T-helper 1 cell treated with Interleukin-12 subunit alpha and Interleukin-12 subunit beta and Interleukin-4 antibody, amounts not matched to agents 30 ng/mL and 1 ng/mL, for 36 hours (primary cell): ENCODE measurements around the gene DST. TPM values are rescaled to one million over a fixed set of nuclear protein-coding genes. Genes with fewer than 3 reads are reported as not detected.
"Not testable (repeated sequence)": the region's sequence is repeated elsewhere in the genome, so short reads cannot be mapped to it uniquely, and the experiment has no call there.

Experiments used
- intact Hi-C: fragments of 100-400 bp; cut with micrococcal nuclease; formaldehyde crosslinking; loops from one replicate; pipeline ENCODE4 v1.15.1; 2024
- total RNA-seq: library from RNA; stranded (reverse); gene quantifications from 2 replicates; pipeline ENCODE4 v1.2.3, GENCODE V29; 2022

The DST gene
- total RNA-seq, 1 donor from 2014 or later = 13.0 TPM

DNA sequence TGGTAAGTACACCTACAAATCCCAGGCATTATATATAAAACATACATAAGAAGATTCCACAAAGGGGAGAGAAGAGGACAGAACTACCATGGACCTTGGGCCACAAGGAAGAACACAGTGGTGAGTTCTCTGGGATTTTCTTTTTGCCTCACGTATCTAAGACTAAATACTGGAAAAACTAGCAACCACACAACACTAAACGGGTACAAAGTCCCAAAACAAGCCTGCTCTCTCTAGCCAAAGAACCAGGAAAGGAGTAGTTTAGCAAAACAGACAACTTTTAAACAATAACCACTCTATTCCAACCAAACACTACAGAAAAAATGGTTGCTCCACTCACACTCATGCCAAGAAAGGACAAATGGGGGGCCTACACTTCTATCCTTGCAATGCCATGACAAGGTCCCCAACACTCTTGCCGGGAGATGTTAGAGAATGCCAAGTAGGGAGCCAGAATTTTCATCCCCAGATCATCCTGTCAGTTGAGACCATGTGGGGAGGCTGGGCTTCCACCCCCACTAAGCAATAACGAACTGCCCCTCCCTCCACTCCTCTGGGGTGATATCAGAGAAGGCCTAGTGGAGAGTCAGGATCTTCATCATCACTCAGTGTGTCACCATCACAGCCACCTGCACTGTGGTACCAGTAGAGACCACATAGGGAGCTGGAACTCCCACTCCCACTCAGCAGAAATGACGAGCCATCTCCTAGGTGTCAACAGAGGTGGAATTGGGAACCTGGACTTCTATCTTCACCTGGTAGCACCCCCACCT lies 123.5 kb downstream of the DST start:
- intact Hi-C loops = loop anchor here (10.0 kb wide), 1 partner anchor 1644 kb away; no protein-coding TSS in a partner anchor

GRCh38 chr6:56517155-56517745 lies 125.4 kb downstream of the DST start:
- intact Hi-C loops = loop anchor here (10.0 kb wide), 1 partner anchor 1642 kb away; no protein-coding TSS in a partner anchor

DNA sequence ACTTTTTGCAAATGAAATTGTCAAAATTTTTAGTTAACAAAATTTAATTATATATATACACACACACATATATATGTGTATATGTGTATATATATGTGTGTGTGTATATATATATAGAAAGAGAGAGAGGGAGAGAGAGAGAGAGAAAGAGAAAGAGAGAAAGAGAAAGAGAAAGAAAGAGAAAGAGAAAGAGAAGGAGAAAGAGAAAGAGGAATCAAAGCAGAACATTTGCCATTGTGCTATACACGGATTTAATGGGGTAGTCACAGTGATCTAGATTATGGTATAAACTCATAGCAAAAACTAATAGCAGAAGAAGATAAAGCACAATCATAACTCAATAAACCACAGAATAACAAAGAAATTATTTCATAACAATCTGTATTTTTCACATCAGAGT lies 126.7 kb downstream of the DST start:
- intact Hi-C loops = loop anchor here (10.0 kb wide), 1 partner anchor 1641 kb away; no protein-coding TSS in a partner anchor

DNA sequence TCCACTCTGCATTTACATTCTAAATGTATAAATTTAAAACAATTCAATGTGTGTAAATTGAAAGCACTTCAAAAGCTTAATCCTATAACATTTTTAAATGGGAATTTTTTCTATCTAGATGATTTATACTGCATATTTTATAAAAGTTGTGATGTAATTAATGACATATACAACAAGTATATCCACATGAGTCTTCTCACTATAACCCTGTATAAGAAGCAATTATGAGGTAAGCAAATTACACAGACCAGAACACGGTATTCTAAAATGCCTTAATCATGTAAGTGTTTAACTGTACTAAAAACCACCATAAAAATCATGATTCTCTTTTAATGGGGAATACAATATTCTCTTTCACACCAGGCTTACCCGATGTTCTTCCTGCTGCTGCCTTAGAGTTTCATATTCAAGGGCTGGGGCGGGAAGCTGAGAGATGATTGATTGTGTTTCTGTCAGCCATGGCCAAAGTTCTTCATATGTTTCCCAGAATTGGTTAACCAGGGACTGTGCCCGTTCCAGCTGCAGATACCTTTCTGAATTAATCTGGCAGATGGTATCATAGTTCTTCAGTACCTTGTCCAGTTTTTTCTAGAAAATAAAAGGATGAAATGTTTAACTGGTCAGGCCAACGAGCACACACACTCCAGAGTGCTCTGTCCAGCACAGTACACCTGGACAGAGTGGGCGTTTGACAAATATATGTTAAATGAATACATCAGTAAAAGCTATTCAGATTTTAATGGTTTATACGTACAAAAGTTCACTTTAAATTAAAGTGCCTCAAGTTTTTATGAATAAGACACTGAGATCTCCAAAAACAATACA lies 127.4 kb downstream of the DST start:
- intact Hi-C loops = loop anchor here (10.0 kb wide), 1 partner anchor 1640 kb away; no protein-coding TSS in a partner anchor

DNA sequence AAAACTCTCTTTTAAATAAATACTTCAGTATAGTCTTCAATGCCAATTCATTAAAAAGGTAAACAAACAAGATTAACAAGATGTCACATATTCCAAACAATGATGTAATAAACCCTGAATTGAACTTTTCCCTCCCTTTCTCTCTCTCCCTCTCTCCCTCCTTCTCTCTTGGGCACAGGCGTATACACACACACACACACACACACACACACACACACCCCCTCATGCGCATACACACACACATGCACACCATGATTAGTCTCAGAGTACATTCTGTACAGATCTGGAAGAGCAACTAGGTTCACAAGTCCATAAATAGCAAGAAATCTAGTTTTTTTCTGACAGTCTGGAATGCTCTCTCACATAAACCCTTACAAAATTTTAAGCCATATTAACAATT lies 128.3 kb downstream of the DST start:
- intact Hi-C loops = loop anchor here (10.0 kb wide), 1 partner anchor 1640 kb away; no protein-coding TSS in a partner anchor

GRCh38 chr6:56513631-56514030 lies 129.1 kb downstream of the DST start:
- intact Hi-C loops = loop anchor here (10.0 kb wide), 1 partner anchor 1639 kb away; no protein-coding TSS in a partner anchor

DNA sequence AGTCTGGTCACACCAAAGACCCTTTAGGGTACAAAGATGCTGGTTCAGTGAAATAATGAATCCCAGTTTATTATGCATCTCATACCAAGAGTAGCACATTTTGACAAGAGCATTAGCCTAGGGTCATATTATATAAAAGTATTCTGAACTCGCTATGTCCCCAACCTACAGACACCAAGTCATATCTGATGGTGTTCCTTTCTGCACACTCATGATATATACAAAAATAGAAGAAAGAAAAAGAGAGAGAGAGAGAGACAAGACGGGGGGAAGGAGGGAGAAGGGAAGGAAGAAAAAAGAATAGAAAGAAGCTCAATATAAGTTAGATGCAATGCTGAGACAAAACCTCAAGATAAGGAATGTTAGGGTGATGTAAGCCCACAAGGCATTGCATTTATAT lies 131.1 kb downstream of the DST start:
- intact Hi-C loops = loop anchor here (10.0 kb wide), 1 partner anchor 1637 kb away; no protein-coding TSS in a partner anchor

- intact Hi-C loops = loop anchor here (10.0 kb wide), 1 partner anchor 1636 kb away; no protein-coding TSS in a partner anchor
Observed at GRCh38 chr6:56510984-56511531, 131.6 kb downstream of the DST start.

GRCh38 chr6:56509031-56509430 lies 133.7 kb downstream of the DST start:
- intact Hi-C loops = no loop called here

DNA sequence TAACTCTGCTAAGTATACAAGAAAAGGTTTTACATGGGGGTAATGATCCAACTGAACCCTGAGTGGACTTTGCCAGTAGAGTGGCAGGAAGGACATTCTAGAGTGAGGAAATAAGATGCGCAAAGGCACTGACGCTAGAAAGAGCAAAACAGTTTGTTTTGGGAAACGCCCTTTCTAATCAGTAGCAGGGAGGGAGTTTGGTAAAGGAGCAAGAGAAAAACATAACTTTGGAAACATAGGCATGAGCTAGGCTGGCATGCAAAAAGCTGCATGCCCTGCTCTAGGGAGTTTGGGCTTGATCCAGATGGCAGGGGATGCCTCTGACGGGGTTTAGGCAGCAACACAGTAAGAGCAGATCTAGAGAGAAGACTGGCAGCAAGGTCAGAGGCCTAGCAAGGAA lies 135.2 kb downstream of the DST start:
- intact Hi-C loops = no loop called here

DNA sequence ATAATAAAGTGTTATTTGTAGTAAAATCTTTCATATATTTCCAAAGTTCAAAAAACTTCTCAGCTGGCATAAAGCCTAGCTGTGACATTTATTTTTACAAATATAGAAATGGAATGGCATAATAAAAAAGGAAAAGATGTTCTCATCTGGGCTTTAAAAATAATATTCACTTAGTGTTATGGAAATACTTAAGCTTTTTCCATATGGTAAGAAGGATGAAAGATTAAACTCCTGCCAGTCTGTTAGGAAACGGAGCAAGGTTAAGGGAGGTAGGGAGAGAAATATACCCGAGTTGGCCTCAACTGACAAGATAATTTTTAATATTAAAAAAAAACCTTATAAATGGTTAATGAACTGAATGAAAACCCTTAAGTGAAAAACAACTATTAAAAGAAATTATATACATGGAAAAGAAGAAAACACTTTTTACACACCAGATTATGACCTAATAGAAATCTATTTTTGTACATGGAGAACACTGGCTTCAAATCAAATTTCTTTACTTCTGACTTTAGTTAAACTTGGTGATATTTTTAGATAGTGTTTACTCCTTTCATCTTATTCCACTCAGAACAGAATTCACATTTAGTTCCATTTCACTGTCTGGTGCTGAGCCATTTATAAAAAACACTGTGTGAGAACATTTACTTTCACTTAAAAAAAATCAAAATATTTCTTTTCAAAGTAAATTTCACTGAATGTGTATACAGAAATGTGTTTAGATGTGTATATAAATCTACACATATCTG lies 137.0 kb downstream of the DST start:
- intact Hi-C loops = no loop called here

- intact Hi-C loops = no loop called here
Observed at GRCh38 chr6:56501993-56502392, 140.7 kb downstream of the DST start.

DNA sequence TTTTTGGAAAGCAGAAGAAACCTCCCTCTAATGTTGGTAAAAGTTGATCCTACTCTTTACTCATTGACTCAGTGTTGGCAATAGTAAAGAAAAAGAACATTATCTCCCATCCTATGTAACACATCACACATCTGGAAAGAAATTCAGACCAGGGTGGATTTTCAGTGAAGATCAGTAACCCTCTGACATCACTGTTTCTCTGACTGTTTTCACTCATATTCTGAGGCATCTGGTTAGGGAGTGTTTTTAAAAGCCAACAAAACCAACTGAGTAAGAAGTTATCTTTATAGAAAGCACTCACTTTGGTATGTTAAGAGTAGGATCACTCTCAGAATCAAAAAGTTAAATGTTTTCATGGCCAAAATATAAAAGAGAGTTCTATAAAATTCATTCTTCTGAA lies 143.6 kb downstream of the DST start:
- intact Hi-C loops = no loop called here

- intact Hi-C loops = no loop called here
Observed at GRCh38 chr6:56497691-56498090, 145.0 kb downstream of the DST start.

DNA sequence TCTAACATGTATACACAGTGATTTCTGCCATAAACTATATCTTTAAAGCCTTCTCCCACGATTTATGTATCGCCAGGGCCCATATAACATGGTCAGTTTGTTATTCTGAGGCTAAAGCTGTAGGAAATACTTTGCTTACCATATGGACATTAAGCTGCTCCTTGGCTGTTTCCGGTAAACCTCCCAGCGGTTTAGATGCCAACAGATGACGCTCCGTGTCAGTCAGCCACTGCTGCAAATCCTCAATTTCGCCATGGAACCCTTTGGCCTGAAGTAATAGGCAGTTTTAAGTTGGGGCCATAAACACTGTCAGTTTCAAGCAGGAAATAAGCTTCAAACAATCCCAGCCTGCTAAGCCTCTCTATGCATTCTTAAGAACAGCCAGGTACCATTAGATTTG lies 145.4 kb downstream of the DST start:
- intact Hi-C loops = no loop called here

DNA sequence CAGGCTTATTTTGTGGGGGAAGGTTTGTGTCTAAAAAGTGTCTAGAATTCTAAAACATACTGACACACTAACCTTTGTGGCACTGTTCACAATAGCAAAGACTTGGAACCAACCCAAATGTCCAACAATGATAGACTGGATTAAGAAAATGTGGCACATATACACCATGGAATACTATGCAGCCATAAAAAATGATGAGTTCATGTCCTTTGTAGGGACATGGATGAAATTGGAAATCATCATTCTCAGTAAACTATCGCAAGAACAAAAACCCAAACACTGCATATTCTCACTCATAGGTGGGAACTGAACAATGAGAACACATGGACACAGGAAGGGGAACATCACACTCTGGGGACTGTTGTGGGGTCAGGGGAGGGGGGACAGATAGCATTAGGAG lies 146.0 kb downstream of the DST start:
- intact Hi-C loops = not testable (repeated sequence)

DNA sequence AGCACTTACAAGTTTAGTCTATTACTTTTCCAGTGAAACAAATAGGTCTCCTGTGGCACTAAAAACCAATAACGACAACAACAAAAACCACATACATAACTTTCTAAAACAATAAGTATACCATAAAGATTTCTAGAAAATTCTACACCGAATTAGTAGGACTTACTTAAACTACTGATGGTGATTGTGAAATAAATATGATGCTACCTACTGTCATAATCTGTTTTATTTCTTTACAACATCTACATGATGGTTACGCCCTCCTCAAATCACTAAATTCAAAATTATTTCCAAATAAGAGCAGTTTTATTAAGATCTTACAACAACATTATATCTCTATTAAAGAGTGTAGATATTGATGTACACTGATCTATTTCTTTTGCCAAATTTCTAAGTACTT lies 147.0 kb downstream of the DST start:
- intact Hi-C loops = no loop called here

- intact Hi-C loops = no loop called here
Observed at GRCh38 chr6:56491606-56492328, 150.9 kb downstream of the DST start.

DNA sequence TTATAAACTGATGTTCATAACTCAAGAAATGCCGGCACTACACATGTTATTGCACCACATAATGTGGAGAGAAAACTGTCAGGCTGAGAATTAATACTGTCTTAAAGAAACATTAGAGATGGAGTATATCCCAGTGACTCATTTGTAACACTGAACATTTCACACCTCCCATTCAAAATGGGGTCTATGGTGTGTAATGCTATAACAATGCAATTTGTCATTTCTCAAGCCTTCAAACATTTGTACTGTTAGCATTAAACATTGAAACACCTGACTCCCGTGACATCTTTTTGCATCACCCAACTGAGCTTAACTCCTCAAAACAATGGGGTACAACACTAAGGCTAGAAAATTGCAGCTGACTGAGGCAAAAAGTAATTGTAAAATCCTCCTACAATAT lies 151.7 kb downstream of the DST start:
- intact Hi-C loops = no loop called here

- intact Hi-C loops = no loop called here
Observed at GRCh38 chr6:56489559-56489958, 153.1 kb downstream of the DST start.
